ENCODE results near the gene MSH3.
"Not testable (repeated sequence)": the region's sequence is repeated elsewhere in the genome, so short reads cannot be mapped to it uniquely, and the experiment has no call there.

The MSH3 gene

GRCh38 chr5:80659106-80659505 is 4.7 kb downstream of the MSH3 start:
- no peak for FAIRE-seq

GRCh38 chr5:80660661-80661060 is 6.2 kb downstream of the MSH3 start:
- not testable (repeated sequence) for FAIRE-seq

DNA sequence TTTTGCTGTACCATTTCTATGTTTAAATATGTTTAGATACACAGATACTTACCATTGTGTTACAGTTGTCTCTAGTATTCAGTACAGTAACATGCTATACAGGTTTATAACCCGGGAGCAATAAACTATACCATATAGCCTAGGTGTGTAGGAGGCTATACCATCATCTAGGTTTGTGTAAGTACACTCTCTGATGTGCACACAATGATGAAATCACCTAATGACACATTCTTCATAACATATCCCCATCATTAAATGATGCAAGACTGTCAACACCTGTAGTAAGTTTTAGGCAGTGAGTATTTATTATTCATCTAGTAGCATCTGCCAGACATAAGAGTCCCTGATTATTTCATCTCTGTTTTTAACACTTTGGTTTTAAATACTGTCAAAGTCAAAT is 7.7 kb downstream of the MSH3 start:
- FAIRE-seq: no peak

GRCh38 chr5:80665057-80665456 is 10.6 kb downstream of the MSH3 start:
- FAIRE-seq: no peak

DNA sequence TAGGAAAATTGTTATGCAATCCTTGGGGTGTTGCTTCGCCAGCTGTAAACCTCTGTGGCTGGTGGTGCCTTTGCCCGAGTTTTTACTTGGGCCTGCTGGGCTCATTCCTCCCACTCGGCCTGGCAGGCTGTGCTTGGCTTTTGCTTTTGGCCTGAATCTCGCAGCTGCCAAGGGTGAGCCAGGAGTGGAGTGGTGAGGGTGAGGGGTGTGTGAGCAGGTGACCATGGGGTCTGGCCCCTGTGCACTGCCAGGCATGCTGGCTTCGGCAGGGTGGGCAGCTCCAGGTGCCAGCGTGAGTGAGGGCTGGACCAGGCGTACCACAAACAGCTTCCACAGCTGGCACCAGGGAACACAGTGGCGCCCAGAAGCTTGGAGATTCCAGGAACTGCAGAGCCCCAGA is 12.9 kb downstream of the MSH3 start:
- FAIRE-seq: no peak

- no peak for FAIRE-seq
Observed at GRCh38 chr5:80668016-80668969, 13.8 kb downstream of the MSH3 start.

DNA sequence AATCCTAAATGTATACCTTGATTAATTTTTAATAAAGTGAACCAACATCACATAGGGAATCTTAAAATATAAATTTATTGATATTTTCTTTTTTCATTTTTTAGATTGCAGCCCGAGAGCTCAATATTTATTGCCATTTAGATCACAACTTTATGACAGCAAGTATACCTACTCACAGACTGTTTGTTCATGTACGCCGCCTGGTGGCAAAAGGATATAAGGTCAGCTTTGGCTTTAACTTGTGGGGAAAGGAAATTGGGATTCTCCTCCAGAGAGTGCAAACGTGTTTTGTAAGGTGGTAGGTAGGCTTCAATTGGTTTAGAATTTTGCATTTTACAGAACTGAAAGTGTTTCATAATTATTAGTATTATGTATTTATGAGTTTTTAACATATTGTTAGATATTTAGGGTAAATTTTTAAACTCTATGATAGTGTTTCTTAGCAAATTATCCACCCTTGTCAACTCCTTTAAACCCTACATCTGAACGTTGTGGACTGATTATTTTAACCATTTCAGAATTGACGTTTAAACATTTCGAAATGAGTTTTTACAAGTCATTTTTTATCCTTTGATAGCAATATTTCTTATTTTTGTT is 17.8 kb downstream of the MSH3 start:
- peak; percentile 85 for FAIRE-seq

GRCh38 chr5:80676706-80677105 is 22.3 kb downstream of the MSH3 start:
- FAIRE-seq: no peak

DNA sequence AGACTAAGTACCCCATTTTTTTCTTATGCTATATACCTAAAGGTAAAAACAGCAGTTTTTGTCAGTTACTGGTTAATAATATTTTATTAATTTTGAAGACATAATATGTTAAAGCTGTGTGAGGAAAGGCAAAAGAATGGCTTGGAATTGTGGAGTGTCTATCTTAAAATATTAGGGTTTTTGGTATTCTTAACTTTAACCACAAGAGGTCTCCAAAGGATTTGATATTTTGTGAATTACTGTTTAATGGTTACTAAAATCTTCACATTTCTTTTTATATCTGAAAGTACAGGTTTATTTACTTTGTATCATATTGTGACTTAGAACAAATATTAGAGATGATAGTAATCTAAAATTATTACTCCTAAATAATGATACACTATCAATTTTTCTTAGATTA is 32.3 kb downstream of the MSH3 start:
- peak; percentile 95 for FAIRE-seq

DNA sequence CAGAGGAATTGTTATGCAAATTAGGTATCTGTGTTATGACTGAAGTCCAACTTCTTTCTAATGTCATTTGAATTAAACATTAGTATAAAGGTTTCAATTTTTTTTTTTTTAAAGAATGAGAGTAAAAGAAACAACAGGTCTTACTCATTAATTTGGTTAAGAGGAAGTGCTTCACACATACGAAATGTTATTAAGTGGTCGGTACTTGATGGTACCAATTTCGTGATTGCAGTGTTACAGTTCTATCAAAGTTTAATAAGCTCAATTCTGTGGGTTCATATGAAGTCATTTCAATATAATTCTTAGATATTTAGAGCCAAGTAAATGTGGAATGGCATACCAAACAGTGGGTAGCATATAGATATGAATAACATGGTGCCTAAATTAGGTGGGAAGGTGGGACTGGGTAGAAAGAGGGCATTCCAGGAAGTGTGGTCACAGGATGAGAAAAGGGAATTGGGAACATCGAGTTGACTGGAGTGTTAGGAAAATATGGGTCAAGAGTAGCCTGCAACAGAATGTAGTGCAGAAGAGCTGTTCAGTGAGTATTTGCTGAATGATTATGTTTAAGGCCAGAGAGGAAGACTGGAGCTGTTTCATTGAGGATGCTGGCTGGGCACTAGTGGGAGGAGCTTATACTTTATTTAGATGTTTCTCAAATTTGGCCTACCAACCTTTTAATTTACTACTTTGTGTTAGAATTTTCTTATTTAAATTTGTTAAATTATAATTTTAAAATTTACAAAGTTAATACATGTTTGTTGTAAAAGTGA is 34.4 kb downstream of the MSH3 start:
- FAIRE-seq: no peak

GRCh38 chr5:80689627-80690026 is 35.2 kb downstream of the MSH3 start:
- no peak for FAIRE-seq

DNA sequence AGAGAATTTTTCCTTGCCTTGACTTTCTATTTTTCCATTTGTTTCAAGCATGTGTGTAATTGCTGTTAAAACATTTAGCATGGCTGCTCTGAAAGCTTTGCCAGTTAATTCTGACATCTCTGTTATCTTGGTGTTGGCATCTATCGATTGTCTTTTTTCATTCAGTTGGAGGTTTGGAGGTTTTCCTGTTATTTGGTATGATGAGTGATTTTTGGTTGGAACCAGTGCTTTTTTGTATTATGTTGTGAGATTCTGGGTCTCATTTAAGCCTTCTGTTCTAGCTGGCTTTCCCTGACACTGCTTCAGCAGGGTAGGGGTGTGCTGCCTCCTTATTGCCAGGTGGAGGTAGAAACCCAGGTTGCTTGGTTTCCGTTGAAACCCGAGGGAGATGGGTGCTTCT is 41.2 kb downstream of the MSH3 start:
- no peak for FAIRE-seq

DNA sequence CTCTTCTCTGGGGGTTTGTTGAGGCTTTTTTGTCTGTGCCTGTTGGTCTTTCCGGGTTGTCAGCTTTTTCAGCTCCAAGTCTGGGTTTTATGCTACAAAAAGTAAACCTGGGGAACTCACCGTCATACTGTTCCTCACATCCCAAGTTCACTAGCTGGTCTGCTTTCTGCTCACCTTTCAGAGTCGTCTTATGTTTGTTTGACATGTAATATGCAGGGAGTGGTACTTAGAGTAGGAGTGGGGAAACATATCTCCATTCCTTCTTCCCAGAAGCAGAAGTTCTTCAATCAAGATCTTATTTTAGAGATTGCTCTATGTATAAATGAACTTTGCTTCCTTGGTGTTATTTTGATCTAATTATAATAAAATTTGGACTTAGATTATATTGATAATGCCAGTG is 42.0 kb downstream of the MSH3 start:
- no peak for FAIRE-seq

DNA sequence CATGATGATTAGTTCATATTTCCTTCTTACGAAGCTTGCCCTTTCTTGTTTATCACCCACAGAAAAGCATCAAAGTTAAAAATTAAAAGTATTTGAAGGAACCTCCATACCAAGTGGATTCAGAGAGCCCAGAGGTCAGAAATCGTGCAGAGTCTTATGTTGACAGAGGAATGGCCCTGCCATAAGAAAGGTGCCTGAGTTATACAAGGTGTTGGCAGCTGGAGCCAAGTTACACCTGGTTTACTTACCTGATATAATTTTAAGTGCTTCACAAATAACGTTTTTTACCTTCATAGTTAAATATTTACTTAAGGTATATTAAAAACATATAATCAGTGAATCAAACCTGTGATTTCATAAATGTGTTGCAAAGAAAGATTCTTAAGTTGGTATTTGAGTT is 42.6 kb downstream of the MSH3 start:
- FAIRE-seq: peak; percentile 45

DNA sequence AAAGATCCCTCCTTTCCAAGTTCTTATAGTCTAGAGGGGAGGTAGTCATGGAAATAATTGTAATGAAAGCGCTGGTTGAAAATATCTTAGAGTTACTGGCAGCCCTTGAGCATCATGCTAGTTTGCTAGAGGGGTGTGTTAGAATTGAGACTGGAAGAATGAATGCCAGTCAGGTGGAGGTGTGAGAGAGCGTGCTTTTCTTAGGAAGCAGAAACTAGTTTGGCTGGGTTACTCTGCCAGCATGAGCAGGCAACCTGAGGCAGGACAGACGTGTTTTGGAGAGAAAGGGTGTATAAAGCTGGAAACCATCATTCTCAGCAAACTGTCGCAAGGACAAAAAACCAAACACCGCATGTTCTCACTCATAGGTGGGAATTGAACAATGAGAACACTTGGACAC is 43.9 kb downstream of the MSH3 start:
- FAIRE-seq: no peak

- FAIRE-seq: no peak
Observed at GRCh38 chr5:80701597-80701996, 47.1 kb downstream of the MSH3 start.

DNA sequence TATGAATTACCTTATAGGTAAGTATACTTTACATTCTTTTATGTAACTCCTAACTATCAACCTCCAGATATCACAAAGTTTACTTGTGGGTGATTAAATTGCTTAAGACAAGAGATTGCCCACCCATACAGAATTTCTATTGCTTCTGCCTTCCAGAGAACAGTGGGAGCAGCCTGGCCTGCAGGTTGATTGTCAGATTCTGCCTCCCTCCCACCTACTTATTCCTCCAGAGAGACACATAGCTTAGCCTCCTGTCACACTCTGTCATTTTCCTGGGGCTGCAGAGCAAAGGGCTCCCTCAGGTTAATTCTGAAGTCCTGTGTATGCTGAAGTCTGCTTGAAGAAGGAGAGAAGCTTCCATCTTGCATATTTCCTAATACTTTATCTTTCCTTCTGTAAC is 48.8 kb downstream of the MSH3 start:
- no peak for FAIRE-seq

DNA sequence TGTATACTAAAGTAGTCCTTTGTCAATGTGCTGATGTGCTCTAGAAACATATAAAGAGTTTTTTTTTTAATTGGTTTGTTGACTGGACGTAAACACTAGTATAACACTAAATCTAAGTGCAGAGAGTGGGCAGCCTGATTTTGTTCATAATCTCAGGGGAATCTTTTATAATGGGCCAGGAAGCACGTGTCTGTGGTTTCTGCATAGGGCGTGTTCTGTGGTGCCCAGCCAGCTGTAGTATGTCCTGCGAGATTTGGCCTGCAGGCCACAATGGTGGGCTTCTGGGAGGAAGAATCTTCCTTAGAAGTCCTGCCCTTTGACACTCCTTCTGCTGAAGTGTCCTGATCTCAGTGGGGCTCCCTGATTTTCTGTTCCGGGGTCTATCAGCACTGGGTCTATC is 49.3 kb downstream of the MSH3 start:
- no peak for FAIRE-seq

DNA sequence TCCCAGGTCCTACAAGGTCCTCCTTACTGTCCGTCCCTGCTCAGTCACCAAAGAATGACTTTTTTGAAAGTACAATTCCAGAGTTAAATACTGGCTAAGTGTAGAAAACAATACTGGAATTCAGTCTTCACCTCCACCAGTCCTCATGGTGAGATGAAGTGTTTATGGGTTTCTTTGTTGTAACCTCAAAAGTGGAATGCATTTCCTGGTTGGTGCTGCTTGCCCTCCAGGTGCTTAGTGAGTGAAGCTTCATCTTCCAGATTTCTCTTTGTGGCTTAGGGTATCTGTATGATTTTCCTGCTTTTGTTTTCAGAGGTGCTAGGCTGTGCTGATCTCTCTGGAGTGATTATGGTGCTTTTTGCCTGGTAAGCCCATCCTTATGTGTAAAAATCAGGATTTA is 49.8 kb downstream of the MSH3 start:
- FAIRE-seq: no peak

DNA sequence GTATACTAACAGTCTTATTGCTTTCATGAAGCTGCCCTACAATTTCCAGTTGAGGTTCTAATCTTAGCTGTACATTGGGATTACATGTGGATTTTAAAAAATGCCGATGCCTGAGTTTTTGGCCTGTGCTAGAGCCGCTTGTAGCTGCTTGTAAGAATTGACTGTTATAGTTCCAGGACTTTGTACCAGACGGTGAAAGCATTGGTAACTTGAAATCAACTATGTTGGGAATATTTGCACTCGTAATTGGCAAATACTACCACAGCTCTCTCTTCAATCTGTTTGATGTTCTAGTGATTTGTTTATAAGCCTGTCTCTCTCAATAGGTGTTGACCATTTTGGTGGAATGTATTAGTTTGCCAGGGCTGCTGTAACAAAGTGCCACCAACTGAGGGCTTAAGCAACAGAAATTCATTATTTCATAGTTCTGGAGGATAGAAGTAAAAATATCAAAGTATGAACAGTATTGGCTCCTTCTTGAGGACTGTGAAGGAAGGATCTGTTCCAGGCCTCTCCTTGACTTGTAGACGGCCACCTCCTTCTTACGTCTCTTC is 50.8 kb downstream of the MSH3 start:
- no peak for FAIRE-seq

DNA sequence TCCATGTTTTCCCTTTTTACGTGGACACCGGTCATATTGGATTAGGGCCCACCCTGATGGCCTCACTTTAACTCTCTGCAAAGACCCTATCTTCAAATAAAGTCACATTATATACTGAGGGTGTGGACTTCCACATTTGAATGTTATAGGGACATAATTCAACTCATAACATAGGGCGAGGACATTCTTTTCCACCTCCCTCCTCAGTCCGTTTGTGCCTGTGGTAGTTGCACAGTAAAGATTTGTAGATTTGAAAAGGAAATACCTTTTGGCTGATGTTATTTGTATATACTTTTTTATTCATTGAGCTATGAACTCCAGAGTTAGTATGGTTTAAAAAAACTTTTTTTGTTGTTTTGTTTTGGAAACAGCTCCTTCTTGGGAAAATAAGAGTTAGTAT is 51.3 kb downstream of the MSH3 start:
- no peak for FAIRE-seq

DNA sequence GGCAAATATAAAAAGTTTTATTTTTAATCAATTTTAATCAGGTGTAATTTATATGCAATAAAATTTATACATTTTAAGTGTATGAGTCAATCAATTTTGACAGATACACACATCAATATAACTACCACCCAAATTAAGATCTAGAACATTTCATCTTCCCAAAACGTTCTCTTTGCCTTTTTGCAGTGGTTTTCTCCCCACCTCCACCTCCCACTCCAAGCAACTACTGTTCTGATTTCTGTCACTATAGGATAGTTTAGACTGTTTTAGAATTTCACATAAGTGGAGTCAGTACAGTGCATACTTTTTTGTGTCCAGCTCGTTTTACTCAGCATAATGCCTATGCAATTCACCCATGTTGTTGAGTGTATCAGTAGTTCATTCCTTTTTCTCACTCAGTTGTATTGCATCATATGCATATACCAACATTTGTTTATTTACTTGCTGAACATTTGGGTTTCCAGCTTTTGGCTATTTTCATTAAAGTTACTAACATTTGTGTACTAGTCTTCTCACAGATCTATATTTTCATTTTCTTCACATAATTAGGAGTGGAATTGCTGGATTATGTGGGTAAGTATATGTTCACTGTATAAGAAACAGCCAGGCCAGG is 52.5 kb downstream of the MSH3 start:
- no peak for FAIRE-seq

DNA sequence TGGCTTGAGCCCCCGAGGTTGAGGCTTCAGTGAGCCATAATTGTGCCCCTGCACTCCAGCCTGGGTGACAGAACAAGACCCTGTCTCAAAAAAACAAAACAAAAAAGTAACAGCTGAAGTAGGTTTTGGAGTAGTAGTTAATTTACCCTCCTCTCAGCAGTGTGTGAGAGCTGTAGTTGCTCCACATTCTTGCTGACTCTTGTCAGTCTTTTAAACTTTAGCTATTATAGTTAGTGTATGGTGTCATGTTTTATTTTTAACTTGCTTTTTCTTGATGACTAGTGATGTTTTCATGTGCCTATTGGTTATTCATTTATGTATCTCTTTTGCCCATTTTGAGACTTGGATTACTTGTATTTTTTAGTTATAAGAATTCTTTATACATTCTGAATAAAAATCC is 53.2 kb downstream of the MSH3 start:
- FAIRE-seq: no peak
